Effector memory CD8-positive, alpha-beta T cell (primary cell): Measurements from ENCODE around the gene ZNF622.
A peak's percentile ranks its signal among the peaks of the same experiment; 100 is the strongest.
"Not testable (repeated sequence)": the region's sequence is repeated elsewhere in the genome, so short reads cannot be mapped to it uniquely, and the experiment has no call there.

Source experiments
- ATAC-seq: fragments of 150-1000 bp; cut with Tn5 transposase; replicated peaks from 2 replicates; pipeline ENCODE4 v1.10.0; 2021; ENCODE audit warnings: mild to moderate bottlenecking, moderate library complexity
- DNase-seq, 3 experiments: peaks; one replicate each; pipeline ENCODE4 v3.0.0; 2021
- H3K27ac Mint-ChIP-seq, 2 donors: one replicate each; pipeline ENCODE4 v1.8.0; 2022; ENCODE audit warnings: mild to moderate bottlenecking in 2 of 2, mixed read lengths in 2 of 2, moderate library complexity in 2 of 2
- H3K27me3 Mint-ChIP-seq, 2 donors: one replicate each; pipeline ENCODE4 v1.8.0; 2022; ENCODE audit warnings: mixed read lengths in 2 of 2
- H3K36me3 Mint-ChIP-seq: one replicate; pipeline ENCODE4 v1.8.0; 2022; ENCODE audit warnings: mild to moderate bottlenecking, moderate library complexity, mixed read lengths; ENCODE audit not compliant: insufficient read depth
- H3K4me1 Mint-ChIP-seq, 2 donors: one replicate each; pipeline ENCODE4 v1.8.0; 2022; ENCODE audit warnings: low read depth in 2 of 2, mixed read lengths in 2 of 2
- H3K4me3 Mint-ChIP-seq, 2 donors: one replicate each; pipeline ENCODE4 v1.8.0; 2022; ENCODE audit warnings: mild to moderate bottlenecking in 2 of 2, mixed read lengths in 2 of 2, moderate library complexity in 2 of 2
- H3K9me3 Mint-ChIP-seq, 2 donors: one replicate each; pipeline ENCODE4 v1.8.0; 2022; ENCODE audit warnings: mixed read lengths in 2 of 2

The ZNF622 gene

DNA sequence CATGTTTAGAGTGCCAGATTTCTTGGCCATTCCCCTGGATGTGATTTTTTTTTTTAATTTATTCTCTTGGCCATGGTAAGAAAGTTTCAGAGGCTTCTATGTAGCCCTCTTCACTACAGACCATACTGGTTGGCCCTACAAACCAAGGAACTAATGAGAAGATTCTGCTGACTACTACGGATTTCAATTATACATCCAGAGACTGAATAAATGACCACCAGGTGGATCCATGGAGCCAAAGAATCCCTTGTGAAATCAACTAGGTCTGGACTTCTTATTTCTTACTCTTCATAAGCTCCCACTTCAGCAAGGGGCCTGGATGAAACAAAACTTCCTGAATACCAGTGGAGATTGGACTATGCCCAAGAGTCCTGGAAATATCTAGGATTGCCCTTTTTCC is 27.6 kb downstream of the ZNF622 start:
- DNase-seq: no peak
- Mint-ChIP-seq H3K27ac (no peak overlapping the region), H3K36me3 (no peaks in the 10 kb centered on the region), H3K9me3 (no peaks in the 10 kb centered on the region), H3K27me3 (peaks cover 2 to 10% of the 10 kb centered on the region in 2 donors), H3K4me3 (no peak overlapping the region), H3K4me1 (peaks cover 0 to under 1% of the 10 kb centered on the region in 2 donors)
- no peak for ATAC-seq

DNA sequence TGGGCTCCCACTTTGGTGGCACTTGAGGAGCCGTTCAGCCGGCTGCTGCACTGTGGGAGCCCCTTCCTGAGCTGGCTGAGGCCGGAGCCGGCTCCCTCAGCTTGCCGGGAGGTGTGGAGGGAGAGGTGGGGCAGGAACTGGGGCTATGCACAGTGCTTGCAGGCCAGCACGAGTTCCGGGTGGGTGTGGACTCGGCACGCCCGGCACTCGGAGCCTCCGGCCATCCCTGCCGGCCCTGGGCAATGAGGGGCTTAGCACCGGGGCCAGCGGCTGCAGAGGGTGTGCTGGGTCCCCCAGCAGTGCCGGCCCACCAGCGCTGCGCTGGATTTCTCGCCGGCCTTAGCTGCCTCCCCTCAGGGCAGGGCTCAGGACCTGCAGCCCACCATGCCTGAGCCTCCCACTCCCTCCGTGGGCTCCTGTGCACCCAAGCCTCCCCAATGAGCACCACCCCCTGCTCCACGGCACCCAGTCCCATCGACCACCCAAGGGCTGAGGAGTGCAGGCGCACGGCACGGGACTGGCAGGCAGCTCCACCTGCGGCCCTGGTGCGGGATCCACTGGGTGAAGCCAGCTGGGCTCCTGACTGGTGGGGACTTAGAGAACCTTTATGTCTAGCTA is 29.4 kb downstream of the ZNF622 start:
- not testable (repeated sequence) for H3K36me3 Mint-ChIP-seq, ATAC-seq, H3K9me3 Mint-ChIP-seq, H3K27ac Mint-ChIP-seq, DNase-seq, H3K4me1 Mint-ChIP-seq, H3K4me3 Mint-ChIP-seq
- peaks cover 6 to 15% of the 10 kb centered on the region in 2 donors for H3K27me3 Mint-ChIP-seq

DNA sequence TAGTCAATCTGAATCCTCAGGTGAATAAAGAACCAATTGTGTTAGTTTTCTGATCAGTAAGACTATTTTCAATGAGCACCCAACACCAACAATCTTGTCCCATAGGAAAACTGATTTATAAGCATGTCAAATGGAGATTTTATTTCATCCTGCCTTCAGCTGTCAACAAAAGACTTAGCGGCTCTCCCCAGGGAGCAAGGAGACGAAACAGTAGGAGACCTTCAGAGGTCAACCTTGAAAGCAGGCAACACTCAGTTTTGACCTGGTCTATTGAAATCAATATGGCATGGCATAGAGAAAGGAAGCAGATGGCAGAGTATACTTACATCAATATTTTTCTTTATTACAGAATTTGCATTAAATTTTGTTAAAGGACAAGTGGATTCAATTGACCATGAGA is 34.1 kb downstream of the ZNF622 start:
- DNase-seq (no peak), ATAC-seq (no peak)
- Mint-ChIP-seq H3K9me3 (no peaks in the 10 kb centered on the region), H3K4me3 (no peak overlapping the region), H3K27ac (no peak overlapping the region), H3K27me3 (peaks cover 6 to 35% of the 10 kb centered on the region in 2 donors), H3K36me3 (no peaks in the 10 kb centered on the region), H3K4me1 (peaks cover 0 to 3% of the 10 kb centered on the region in 2 donors)

DNA sequence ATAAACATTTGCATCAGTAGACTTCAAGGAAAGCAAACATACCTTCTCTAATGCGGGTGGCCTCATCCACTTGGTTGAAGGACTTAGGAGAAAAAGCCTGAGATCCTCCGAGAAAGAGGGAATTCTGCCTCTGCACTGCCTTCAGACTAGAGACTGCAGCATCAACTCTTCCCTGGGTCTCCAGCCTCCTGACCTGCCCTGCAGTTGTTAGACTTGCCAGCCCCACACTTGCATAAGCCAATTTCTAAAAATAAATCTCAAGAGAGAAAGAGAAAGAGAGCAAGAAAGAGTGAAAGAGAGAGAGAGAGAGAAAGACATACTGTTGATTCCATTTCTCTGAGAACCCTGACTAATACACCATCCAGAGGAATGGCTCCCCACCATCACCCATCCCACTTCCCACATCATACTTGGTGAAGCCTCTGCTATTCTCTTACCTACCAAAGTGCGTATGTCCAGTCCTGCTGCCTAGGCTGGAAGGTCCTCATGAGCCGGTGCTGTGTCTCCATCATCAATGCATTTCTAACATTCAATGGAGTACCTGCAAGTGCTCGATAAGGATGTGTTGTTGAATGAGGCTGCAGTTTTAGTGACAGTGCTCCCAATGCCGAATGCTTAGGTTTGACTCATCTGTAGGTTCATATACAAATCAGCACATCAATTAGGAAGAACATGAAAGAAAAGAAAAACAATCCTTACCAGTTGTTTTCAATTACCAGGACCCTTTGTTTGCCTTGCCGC is 35.1 kb downstream of the ZNF622 start:
- Mint-ChIP-seq H3K36me3 (no peaks in the 10 kb centered on the region), H3K9me3 (no peaks in the 10 kb centered on the region), H3K4me3 (no peak overlapping the region), H3K27ac (peak overlapping the region in 1 of 2 donors; percentile 15), H3K4me1 (peaks cover 0 to 3% of the 10 kb centered on the region in 2 donors), H3K27me3 (peaks cover 6 to 32% of the 10 kb centered on the region in 2 donors)
- DNase-seq (no peak), ATAC-seq (no peak)

DNA sequence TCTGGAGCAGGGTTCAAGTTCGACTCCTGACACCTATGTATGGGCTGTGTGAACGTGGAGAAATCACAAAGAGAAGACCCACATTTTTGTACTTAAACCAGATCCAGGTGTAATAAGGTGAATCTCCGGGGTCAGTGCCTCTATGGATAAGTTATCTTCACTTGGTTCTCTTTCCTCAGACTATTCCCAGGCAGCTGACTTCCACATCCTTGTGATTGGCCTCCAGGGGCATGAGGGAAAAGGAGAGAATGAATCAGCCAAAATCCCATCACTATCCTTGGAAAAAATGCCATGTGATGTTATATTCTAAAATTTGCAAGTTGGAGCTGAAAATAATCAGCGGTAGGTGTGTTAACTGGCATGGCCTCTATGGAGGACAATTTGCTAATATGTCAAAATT is 37.2 kb downstream of the ZNF622 start:
- no peak overlapping the region for H3K4me3 Mint-ChIP-seq

DNA sequence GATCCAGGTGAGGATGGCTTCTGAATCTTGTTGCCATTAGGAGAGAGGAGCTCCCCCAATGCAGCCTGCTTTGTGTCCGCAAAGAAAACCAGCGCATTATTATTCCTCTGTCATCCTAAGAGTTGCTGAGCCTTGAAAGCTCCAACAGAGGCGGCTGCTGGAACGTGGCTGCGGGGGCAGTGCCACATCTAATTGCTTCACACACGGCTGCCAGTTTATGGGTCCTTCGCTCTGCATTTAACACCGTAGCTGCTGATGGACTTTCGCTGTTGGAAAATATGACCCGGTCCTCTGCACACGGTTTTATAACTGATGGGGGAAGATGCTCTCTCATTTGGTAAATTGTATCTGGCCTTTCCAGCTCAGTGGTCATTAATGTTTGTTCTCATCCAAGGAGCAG is 38.0 kb downstream of the ZNF622 start:
- Mint-ChIP-seq H3K27me3 (peaks cover 12 to 41% of the 10 kb centered on the region in 2 donors), H3K4me3 (no peak overlapping the region), H3K9me3 (no peaks in the 10 kb centered on the region), H3K27ac (no peak overlapping the region), H3K4me1 (no peaks in the 10 kb centered on the region), H3K36me3 (no peaks in the 10 kb centered on the region)
- ATAC-seq: no peak
- no peak for DNase-seq

More for the DNA sequence above, 37.2 kb downstream of the ZNF622 start:
- DNase-seq: no peak
- no peak for ATAC-seq
- H3K9me3 Mint-ChIP-seq: no peaks in the 10 kb centered on the region
- H3K27ac Mint-ChIP-seq: no peak overlapping the region
- H3K36me3 Mint-ChIP-seq: no peaks in the 10 kb centered on the region
- peaks cover 0 to 3% of the 10 kb centered on the region in 2 donors for H3K4me1 Mint-ChIP-seq
- peaks cover 10 to 33% of the 10 kb centered on the region in 2 donors for H3K27me3 Mint-ChIP-seq

DNA sequence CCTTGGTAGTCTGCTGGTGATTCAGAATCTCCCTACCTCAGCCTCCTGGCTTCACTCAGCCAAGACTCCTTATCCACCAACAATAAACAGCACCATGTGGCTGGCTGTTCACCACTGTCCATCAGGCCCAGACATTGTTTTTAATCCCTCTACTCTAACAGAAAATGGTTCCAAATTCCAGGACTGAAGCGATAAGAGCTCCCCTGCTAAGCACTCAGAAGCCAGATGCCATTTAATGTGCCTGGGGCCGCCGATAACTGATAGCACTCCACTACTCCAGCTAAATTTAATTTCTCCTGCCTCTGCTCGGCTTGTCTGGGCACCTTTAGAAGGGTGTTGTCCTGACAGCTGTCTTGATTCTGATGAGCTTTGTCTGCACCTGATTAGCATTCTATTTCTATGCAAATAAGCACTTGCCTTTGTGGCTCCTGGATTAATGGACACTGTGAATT is 47.1 kb downstream of the ZNF622 start:
- no peaks in the 10 kb centered on the region for H3K36me3 Mint-ChIP-seq
- no peak for ATAC-seq
- H3K27ac Mint-ChIP-seq: no peak overlapping the region
- H3K4me3 Mint-ChIP-seq: no peak overlapping the region
- H3K9me3 Mint-ChIP-seq: no peaks in the 10 kb centered on the region
- no peaks in the 10 kb centered on the region for H3K4me1 Mint-ChIP-seq
- no peak for DNase-seq
- peaks cover 35 to 36% of the 10 kb centered on the region in 2 donors for H3K27me3 Mint-ChIP-seq

DNA sequence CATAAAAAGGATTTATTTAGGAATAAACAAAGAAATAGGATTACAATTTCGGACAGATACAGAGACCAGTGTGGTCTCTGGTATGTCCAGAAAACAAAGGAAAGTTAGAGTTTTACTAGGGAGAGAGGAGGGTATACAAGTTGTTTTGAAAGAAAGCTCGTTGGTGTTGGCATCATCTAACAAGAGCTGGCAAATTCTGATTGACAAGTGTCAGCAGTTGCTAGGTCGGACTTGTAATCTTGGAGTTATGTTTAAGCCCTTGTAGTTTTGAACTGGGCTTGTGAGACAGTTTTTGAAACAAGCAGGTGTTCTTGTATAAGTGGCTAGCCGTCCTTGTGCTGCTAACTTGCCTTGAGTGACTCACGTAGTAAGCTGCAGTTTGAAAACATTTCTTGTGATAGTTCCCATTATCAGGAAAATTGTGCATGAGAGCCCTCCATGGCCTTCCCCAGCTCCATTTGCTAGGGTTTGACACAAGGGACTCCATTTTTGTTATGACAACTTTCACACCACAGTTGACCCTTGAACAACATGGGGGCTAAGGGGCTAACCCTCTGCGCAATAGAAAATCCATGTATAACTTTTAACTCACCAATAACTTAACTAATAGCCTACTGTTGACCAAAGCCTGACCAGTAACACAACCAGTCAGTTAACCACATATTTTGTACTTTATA is 48.1 kb downstream of the ZNF622 start:
- H3K27ac Mint-ChIP-seq: no peak overlapping the region
- no peaks in the 10 kb centered on the region for H3K9me3 Mint-ChIP-seq
- ATAC-seq: no peak
- H3K4me3 Mint-ChIP-seq: no peak overlapping the region
- peaks cover 25 to 26% of the 10 kb centered on the region in 2 donors for H3K27me3 Mint-ChIP-seq
- DNase-seq: no peak
- no peaks in the 10 kb centered on the region for H3K4me1 Mint-ChIP-seq
- no peaks in the 10 kb centered on the region for H3K36me3 Mint-ChIP-seq

DNA sequence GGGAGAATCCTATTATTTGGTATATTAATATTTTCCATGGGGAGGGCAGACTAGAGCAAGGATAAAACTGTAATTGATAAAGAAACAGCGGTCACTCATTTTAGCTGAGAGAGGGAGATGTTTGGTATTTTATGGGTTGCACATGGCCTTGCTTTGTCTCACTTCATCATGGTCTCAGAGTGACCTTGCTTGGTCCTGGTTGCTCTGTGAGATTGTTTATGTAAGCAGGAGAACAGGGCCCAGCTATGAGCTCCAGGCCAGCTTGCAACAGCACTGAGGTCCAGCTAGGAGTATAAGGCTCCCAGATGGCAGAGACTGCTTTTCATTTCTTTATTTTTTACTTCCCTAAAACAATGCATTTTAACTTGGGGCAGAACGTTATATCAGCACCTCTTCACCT is 50.7 kb downstream of the ZNF622 start:
- Mint-ChIP-seq H3K36me3 (no peaks in the 10 kb centered on the region), H3K9me3 (peaks cover 0 to 4% of the 10 kb centered on the region in 2 donors), H3K4me1 (no peaks in the 10 kb centered on the region), H3K27ac (no peak overlapping the region), H3K27me3 (peaks cover 16 to 20% of the 10 kb centered on the region in 2 donors), H3K4me3 (no peak overlapping the region)
- ATAC-seq (no peak), DNase-seq (no peak)

DNA sequence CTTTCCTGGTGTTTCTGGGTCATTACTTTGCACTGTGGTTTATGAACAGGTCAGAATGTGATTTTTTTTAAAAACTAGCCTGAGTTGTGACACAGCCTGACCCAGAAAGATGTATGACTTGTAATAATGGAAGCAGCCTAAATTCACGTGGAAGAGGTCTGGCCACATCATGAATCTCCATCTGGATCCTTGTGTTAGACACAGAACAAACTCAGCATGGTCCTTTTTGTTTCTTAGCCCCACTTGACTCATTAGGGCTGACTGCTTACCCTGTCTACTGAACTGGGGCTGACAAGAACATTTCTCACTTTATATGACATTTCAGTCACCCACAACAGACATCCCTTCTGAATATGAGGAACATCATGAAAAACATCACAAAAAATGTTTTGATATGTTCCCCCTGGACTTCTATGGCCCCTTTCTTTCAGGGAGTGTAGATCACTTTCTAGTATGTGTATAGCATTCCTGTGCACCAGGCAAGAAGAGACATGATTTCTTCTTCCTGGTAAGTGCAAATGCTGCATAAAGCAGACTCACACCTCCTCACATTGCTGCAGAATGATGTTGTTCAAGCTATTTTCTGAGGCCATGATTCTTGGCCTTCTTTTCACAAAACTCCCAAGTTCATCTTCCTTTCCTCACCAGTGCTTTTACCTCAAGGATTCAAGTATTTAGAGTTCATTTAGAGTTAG is 52.3 kb downstream of the ZNF622 start:
- Mint-ChIP-seq H3K27ac (no peak overlapping the region), H3K36me3 (no peaks in the 10 kb centered on the region), H3K9me3 (peaks cover 0 to 4% of the 10 kb centered on the region in 2 donors), H3K27me3 (peaks cover 16 to 20% of the 10 kb centered on the region in 2 donors), H3K4me1 (no peaks in the 10 kb centered on the region), H3K4me3 (no peak overlapping the region)
- ATAC-seq (no peak), DNase-seq (no peak)

DNA sequence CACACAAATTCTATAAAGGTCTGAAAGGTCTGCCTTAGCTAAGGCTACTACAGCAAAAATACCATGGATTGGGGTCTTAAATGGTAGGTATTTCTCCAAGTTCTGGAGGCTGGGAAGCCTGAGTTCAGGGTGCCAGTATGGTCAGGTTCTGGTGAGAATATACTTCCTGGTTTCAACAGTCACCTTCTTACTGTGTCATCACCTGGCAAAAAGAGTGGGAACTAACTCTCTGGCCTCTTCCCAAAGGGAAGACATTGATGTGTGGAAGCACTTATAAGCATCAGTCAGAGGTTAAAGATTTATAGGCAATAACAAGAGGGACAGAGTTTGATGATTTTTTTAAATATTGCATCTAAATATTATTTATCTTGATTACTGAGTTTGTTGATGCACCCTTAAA is 53.0 kb downstream of the ZNF622 start:
- no peak for DNase-seq
- Mint-ChIP-seq H3K4me1 (no peaks in the 10 kb centered on the region), H3K4me3 (no peak overlapping the region), H3K9me3 (peaks cover 0 to 4% of the 10 kb centered on the region in 2 donors), H3K36me3 (no peaks in the 10 kb centered on the region), H3K27me3 (peaks cover 16 to 20% of the 10 kb centered on the region in 2 donors), H3K27ac (no peak overlapping the region)
- ATAC-seq: no peak

DNA sequence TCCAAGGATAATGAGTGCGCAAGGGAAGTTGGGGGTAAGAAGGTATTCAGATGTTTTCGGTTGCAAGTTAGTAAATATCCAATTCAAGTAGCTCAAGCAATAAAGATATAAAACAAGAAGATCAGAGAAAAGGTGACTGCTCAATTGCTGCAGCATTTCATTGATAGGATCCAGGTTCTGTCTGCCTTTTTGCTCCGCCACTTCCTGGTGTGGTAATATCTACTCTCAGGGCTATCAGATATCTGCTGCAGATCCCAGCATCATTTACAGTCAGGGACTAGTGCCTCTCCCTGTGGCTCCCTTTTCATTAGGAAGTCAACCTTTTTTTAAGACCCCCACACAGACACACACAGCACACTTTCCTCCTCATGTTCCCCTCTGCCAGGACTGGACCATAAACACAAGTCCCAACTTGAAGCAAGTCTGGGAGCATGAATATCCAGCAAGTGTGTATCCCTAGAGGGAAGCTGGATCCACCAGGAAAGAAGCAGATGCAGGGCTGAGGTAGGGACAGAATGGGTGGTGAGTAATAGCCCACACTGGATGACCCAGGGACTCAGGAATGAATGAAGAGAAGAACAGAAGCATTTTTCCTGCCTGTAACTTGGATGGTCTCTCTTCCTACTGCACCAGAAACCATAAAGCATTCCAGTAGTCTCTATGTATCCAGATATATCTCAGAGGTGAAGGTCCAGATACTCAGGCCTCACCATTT is 53.7 kb downstream of the ZNF622 start:
- Mint-ChIP-seq H3K27ac (no peak overlapping the region), H3K4me1 (no peaks in the 10 kb centered on the region), H3K4me3 (no peak overlapping the region), H3K36me3 (no peaks in the 10 kb centered on the region), H3K9me3 (peaks cover 0 to 4% of the 10 kb centered on the region in 2 donors), H3K27me3 (peaks cover 16 to 20% of the 10 kb centered on the region in 2 donors)
- ATAC-seq: no peak
- no peak for DNase-seq

DNA sequence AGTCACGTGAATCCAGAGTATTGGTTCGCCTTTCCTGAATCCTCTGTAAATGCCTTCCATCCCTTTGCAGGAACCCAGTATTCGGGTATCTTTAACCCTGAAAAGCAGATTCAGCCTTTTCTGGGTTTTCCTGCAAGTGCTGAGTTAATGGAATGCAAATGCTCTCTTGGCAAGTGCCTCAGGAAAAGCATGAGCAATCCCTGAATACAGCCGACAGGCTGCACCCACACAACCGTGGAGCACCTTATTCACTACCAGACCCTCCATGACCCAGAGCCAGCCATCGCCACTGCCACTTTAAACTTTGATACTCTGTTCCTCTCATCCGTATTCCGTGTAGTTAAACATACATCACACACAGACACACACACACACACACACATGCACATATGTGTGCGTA is 54.4 kb downstream of the ZNF622 start:
- H3K9me3 Mint-ChIP-seq: peaks cover 0 to 4% of the 10 kb centered on the region in 2 donors
- H3K27ac Mint-ChIP-seq: no peak overlapping the region
- DNase-seq: no peak
- ATAC-seq: no peak
- H3K36me3 Mint-ChIP-seq: peaks cover 3% of the 10 kb centered on the region
- H3K4me1 Mint-ChIP-seq: no peaks in the 10 kb centered on the region
- no peak overlapping the region for H3K4me3 Mint-ChIP-seq
- peaks cover 16 to 20% of the 10 kb centered on the region in 2 donors for H3K27me3 Mint-ChIP-seq
